ENCODE measurements around the gene SRRM5. TPM values are rescaled to one million over a fixed set of nuclear protein-coding genes. Genes with fewer than 3 reads are reported as not detected.
"Not testable (repeated sequence)": the region's sequence is repeated elsewhere in the genome, so short reads cannot be mapped to it uniquely, and the experiment has no call there.

The SRRM5 gene
- total RNA-seq, 2 donors from 2014 or later = 0.56 TPM; not detected in 1

DNA sequence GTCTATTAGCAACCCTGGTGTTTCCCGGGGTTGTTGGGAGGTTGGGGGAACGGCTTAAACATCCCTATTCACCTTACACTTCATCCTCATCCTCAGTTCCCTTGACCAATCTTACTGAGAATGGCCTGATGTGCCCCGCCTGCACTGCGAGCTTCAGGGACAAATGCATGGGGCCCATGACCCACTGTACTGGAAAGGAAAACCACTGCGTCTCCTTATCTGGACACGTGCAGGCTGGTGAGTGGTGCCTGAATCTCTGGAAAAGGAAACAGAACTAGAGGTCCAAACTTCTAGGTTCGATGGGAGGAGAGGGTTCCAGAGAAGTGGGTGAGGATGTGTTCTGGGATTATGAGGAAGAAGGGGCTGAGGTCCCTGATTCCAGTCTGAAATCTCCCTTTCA lies 30.4 kb upstream of the SRRM5 start:
- Histone ChIP-seq H3K9me3 (no peaks in the 10 kb centered on the region), H3K36me3 (no peaks in the 10 kb centered on the region), H3K4me1 (ENCODE audit: control insufficient read depth in 1 of 2, low read depth in 2 of 2) (peaks cover 6 to 20% of the 10 kb centered on the region in 2 donors), H3K4me3 (peak overlapping the region; percentile 76), H3K27me3 (replicated peaks; ENCODE audit: insufficient read depth) (no peaks in the 10 kb centered on the region), H3K27ac (peak overlapping the region; percentile 15 to 36)
- DNase-seq (ENCODE audit: low spot score) (no peak), ATAC-seq (ENCODE audit: insufficient number of reproducible peaks, low FRiP score, low read depth) (no peak)
- TF ChIP-seq, protein P1, sequence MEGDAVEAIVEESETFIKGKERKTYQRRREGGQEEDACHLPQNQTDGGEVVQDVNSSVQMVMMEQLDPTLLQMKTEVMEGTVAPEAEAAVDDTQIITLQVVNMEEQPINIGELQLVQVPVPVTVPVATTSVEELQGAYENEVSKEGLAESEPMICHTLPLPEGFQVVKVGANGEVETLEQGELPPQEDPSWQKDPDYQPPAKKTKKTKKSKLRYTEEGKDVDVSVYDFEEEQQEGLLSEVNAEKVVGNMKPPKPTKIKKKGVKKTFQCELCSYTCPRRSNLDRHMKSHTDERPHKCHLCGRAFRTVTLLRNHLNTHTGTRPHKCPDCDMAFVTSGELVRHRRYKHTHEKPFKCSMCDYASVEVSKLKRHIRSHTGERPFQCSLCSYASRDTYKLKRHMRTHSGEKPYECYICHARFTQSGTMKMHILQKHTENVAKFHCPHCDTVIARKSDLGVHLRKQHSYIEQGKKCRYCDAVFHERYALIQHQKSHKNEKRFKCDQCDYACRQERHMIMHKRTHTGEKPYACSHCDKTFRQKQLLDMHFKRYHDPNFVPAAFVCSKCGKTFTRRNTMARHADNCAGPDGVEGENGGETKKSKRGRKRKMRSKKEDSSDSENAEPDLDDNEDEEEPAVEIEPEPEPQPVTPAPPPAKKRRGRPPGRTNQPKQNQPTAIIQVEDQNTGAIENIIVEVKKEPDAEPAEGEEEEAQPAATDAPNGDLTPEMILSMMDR (IDR thresholded peaks at IDR 0.05) = no peak

DNA sequence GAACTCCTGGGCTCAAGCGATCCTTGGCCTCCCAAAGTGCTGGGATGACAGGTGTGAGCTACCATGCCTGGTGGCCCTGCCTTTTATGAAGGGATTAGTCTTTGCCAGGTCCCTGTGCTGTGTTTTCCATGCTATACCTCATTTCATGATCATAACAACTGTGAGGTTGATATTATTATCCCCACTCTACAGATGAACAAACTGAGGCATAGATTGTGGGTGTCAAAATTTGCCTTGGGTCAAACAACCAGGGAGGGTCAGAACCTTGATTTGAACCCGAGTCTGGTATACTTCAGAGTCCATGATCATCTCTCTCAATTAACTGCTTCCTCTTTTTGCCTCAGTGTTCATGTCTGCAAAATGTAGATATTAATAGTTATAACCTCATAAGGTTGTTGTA lies 29.4 kb upstream of the SRRM5 start:
- ATAC-seq (ENCODE audit: insufficient number of reproducible peaks, low FRiP score, low read depth) (no peak), DNase-seq (ENCODE audit: low spot score) (no peak)
- peaks cover 6 to 20% of the 10 kb centered on the region in 2 donors for H3K4me1 ChIP-seq (ENCODE audit: control insufficient read depth in 1 of 2, low read depth in 2 of 2)
- no peak overlapping the region for H3K4me3 ChIP-seq
- H3K27ac ChIP-seq = no peak overlapping the region
- H3K9me3 ChIP-seq = no peaks in the 10 kb centered on the region
- TF ChIP-seq, protein P1 (IDR thresholded peaks at IDR 0.05) = no peak
- no peaks in the 10 kb centered on the region for H3K27me3 ChIP-seq (replicated peaks; ENCODE audit: insufficient read depth)
- H3K36me3 ChIP-seq = no peaks in the 10 kb centered on the region

DNA sequence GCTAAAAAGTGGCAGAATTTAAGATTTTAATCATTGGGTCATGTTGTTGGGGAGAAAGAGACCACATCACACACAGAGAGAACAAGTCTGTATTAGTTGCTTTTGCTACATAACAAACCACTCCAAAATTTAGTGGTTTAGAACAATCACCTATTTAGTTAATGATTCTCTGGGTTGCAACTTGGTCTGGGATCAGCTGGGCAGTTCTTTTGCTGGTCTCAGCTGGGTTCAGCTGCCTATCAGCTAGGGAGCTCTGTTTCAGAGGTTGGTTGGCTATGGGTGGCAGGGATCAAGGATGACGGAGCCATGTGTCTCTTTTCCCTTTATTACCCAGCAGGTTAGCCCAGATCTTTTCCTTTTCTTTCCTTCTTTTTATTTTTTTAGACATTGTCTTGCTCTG lies 27.4 kb upstream of the SRRM5 start:
- peaks cover 5% of the 10 kb centered on the region for H3K36me3 ChIP-seq
- no peak for ATAC-seq (ENCODE audit: insufficient number of reproducible peaks, low FRiP score, low read depth)

DNA sequence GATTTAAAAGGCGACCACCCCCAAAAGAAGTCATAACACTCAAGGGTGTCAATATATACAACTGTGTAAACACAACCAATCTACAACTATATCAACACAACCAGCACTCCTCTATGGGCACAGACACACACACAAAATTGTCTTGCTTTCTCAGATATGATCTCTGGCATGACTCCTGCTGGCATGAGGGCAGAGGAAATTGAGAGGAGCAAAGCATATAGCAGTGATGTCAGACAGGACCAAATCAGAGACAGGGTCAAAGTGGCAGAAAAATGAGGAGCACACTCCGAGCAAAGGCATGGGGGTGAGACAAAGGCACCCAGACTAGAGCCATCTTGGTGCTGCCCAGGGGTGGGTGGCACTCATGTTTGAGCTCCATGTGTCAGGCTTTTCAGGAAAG lies 25.5 kb upstream of the SRRM5 start:
- Histone ChIP-seq H3K27me3 (replicated peaks; ENCODE audit: insufficient read depth) (no peaks in the 10 kb centered on the region), H3K27ac (no peak overlapping the region), H3K9me3 (no peaks in the 10 kb centered on the region), H3K36me3 (peaks cover 5% of the 10 kb centered on the region), H3K4me1 (ENCODE audit: control insufficient read depth in 1 of 2, low read depth in 2 of 2) (peaks cover under 1 to 13% of the 10 kb centered on the region in 2 donors), H3K4me3 (no peak overlapping the region)
- no peak for DNase-seq (ENCODE audit: low spot score)
- no peak for ATAC-seq (ENCODE audit: insufficient number of reproducible peaks, low FRiP score, low read depth)
- TF ChIP-seq, protein P1 (IDR thresholded peaks at IDR 0.05) = no peak

More for the DNA sequence above, 27.4 kb upstream of the SRRM5 start:
- Histone ChIP-seq H3K4me3 (no peak overlapping the region), H3K4me1 (ENCODE audit: control insufficient read depth in 1 of 2, low read depth in 2 of 2) (peaks cover 6 to 20% of the 10 kb centered on the region in 2 donors), H3K27ac (no peak overlapping the region), H3K27me3 (replicated peaks; ENCODE audit: insufficient read depth) (no peaks in the 10 kb centered on the region), H3K9me3 (no peaks in the 10 kb centered on the region)
- no peak for DNase-seq (ENCODE audit: low spot score)
- TF ChIP-seq, protein P1 (IDR thresholded peaks at IDR 0.05) = no peak

DNA sequence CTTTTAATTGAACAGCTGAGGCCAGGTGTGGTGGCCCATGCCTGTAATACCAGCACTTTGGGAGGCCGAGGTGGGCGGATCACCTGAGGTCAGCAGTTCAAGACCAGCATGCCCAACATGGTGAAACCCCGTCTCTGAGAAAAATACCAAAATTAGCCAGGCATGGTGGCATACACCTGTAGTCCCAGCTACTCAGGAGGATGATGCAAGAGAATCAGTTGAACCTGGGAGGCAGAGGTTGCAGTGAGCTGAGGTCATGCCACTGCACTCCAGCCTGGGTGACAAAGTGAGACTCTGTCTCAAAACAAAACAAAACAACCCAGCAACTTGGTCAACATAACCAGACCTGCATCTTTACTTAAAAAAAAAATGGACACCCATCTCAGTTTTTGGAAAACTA lies 24.9 kb upstream of the SRRM5 start:
- not testable (repeated sequence) for H3K4me1 ChIP-seq (ENCODE audit: control insufficient read depth in 1 of 2, low read depth in 2 of 2); H3K36me3 ChIP-seq; H3K27ac ChIP-seq; H3K4me3 ChIP-seq; H3K27me3 ChIP-seq (replicated peaks; ENCODE audit: insufficient read depth); DNase-seq (ENCODE audit: low spot score); ATAC-seq (ENCODE audit: insufficient number of reproducible peaks, low FRiP score, low read depth); H3K9me3 ChIP-seq

DNA sequence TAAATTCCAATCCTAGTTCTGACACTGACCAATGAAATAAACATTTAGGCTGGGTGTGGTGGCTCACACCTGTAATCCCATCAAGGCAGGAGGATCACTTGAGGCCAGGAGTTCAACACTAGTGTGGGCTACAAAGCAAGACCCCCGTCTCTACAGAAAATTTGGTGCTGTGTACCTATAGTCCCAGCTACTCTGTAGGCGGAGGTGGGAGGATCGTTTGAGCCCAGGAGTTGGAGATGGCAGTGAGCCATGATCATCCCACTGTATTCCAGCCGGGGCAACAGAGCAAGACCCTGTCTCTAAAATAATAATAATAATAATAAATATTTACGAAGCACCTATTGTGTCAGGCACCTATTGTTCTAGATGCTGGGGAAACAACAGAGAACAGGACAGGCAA lies 22.6 kb upstream of the SRRM5 start:
- H3K36me3 ChIP-seq = peaks cover 27% of the 10 kb centered on the region
- H3K9me3 ChIP-seq = no peaks in the 10 kb centered on the region
- H3K4me3 ChIP-seq = no peak overlapping the region
- ATAC-seq (ENCODE audit: insufficient number of reproducible peaks, low FRiP score, low read depth) (no peak), DNase-seq (ENCODE audit: low spot score) (no peak)
- peaks cover 6 to 12% of the 10 kb centered on the region in 2 donors for H3K4me1 ChIP-seq (ENCODE audit: control insufficient read depth in 1 of 2, low read depth in 2 of 2)
- H3K27ac ChIP-seq = no peak overlapping the region
- TF ChIP-seq, protein P1 (IDR thresholded peaks at IDR 0.05) = no peak
- H3K27me3 ChIP-seq (replicated peaks; ENCODE audit: insufficient read depth) = no peaks in the 10 kb centered on the region

Measured in thoracic aorta (tissue), 2 donors.